Breast epithelium (tissue), 3 donors: ENCODE data around the gene TADA2A.

Experiments
- CTCF ChIP-seq, 3 donors: fragments of 450-650 bp; IDR thresholded peaks; one replicate each; pipeline ENCODE4 v1.5.1; 2016 to 2017; ENCODE audit warnings: antibody characterized with exemption in 3 of 3, mild to moderate bottlenecking in 3 of 3, moderate library complexity in 3 of 3
- POLR2A ChIP-seq: fragments of 450-650 bp; IDR thresholded peaks from one replicate; pipeline ENCODE4 v1.6.1; 2016; ENCODE audit warnings: antibody characterized with exemption, mild to moderate bottlenecking, moderate library complexity

GRCh38 chr17:37392024-37392590, 14.6 kb upstream of the TADA2A start:
- TF ChIP-seq POLR2A (no peak), CTCF (IDR thresholded peaks at IDR 0.05) (no peak)
